ENCODE measurements around the gene TMEM140. TPM values are rescaled to one million over a fixed set of nuclear protein-coding genes. Genes with fewer than 3 reads are reported as not detected.

TMEM140 gene
- total and polyA plus RNA-seq, 9 of the 15 experiments (the other 6 are each of a cell fraction or from before 2014, with no cell fraction given), result 0.03 to 0.82 (median 0.23) TPM

- no peak for TF ChIP-seq ILK (tag; IDR thresholded peaks at IDR 0.05; ENCODE audit: borderline replicate concordance, low read depth)
- TF ChIP-seq ZNF644 (tag; IDR thresholded peaks at IDR 0.05; ENCODE audit: low read depth), result peak; percentile 25; the same call in 1 of the 2 replicates
- TF ChIP-seq EWSR1 (IDR thresholded peaks at IDR 0.05; ENCODE audit: borderline replicate concordance, low read depth, partially characterized antibody), result no peak
- TF ChIP-seq RBBP5 (IDR thresholded peaks at IDR 0.05; ENCODE audit: borderline replicate concordance, insufficient read depth, low read length, poor library complexity, severe bottlenecking), result peak; percentile 99
- no peak for TF ChIP-seq YBX1 (IDR thresholded peaks at IDR 0.05)
- TF ChIP-seq CHD1 (IDR thresholded peaks at IDR 0.05; ENCODE audit: low read length), result peak; percentile 96
- TF ChIP-seq ZNF398 (CRISPR knock-in tag; IDR thresholded peaks at IDR 0.05), result no peak
- no peak for TF ChIP-seq HNRNPUL1 (IDR thresholded peaks at IDR 0.05; ENCODE audit: low read length)
- peak in 1 of 2 experiments; percentile 87; a peak in 2 of 4 replicates for TF ChIP-seq HDAC1 (IDR thresholded peaks at IDR 0.05)
- peak; percentile 58; the same call in 1 of the 2 replicates for TF ChIP-seq ZNF77 (CRISPR knock-in tag; IDR thresholded peaks at IDR 0.05)
- TF ChIP-seq ZNF133 (CRISPR knock-in tag; IDR thresholded peaks at IDR 0.05), result no peak
- 0 out of 2 replicates have a peak, but pooled peaks have one; percentile 17 for TF ChIP-seq ZNF175 (CRISPR knock-in tag; IDR thresholded peaks at IDR 0.05; ENCODE audit: low read depth)
- TF ChIP-seq POLR2AphosphoS5 (IDR thresholded peaks at IDR 0.05; ENCODE audit: control insufficient read depth, insufficient read depth, low read depth, low read length), result peak; percentile 93
- TF ChIP-seq HDGF (IDR thresholded peaks at IDR 0.05), result no peak
- peak; percentile 98 for TF ChIP-seq XRCC5 (IDR thresholded peaks at IDR 0.05; ENCODE audit: low read depth, low read length)
- peak; percentile 98 for TF ChIP-seq POLR2G (IDR thresholded peaks at IDR 0.05; ENCODE audit: low read depth, low read length)
- TF ChIP-seq ZBTB8A (IDR thresholded peaks at IDR 0.05; ENCODE audit: partially characterized antibody), result no peak
- TF ChIP-seq SMAD4 (CRISPR knock-in tag; conservative IDR thresholded peaks at IDR 0.05), result peak; percentile 94
- peak; percentile 39; the same call in 1 of the 2 replicates for TF ChIP-seq ZFP91 (CRISPR knock-in tag; IDR thresholded peaks at IDR 0.05)
- no peak; the same call in 1 of the 2 replicates for TF ChIP-seq ZNF764 (CRISPR knock-in tag; IDR thresholded peaks at IDR 0.05; ENCODE audit: low read depth)
- TF ChIP-seq ZNF324 (CRISPR knock-in tag; IDR thresholded peaks at IDR 0.05), result 0 out of 2 replicates have a peak, but pooled peaks have one; percentile 24
- peak; percentile 58; the same call in 1 of the 2 replicates for TF ChIP-seq ZNF766 (CRISPR knock-in tag; conservative IDR thresholded peaks at IDR 0.05)
- peak; percentile 84 for TF ChIP-seq TAF9B (IDR thresholded peaks at IDR 0.05; ENCODE audit: partially characterized antibody)
- TF ChIP-seq MTA3 (IDR thresholded peaks at IDR 0.05; ENCODE audit: borderline replicate concordance), result peak; percentile 97; the same call in 1 of the 2 replicates
Measured at GRCh38 chr7:135170274-135170997, 22.6 kb downstream of the TMEM140 start, which contains the start of gene CYREN (continued).

Measured in K562 (cell line).